ENCODE results near the gene PSMG4. TPM values are rescaled to one million over a fixed set of nuclear protein-coding genes. Genes with fewer than 3 reads are reported as not detected.

The PSMG4 gene
- total RNA-seq, 1 experiment from 2014 or later: 29.3 TPM

DNA sequence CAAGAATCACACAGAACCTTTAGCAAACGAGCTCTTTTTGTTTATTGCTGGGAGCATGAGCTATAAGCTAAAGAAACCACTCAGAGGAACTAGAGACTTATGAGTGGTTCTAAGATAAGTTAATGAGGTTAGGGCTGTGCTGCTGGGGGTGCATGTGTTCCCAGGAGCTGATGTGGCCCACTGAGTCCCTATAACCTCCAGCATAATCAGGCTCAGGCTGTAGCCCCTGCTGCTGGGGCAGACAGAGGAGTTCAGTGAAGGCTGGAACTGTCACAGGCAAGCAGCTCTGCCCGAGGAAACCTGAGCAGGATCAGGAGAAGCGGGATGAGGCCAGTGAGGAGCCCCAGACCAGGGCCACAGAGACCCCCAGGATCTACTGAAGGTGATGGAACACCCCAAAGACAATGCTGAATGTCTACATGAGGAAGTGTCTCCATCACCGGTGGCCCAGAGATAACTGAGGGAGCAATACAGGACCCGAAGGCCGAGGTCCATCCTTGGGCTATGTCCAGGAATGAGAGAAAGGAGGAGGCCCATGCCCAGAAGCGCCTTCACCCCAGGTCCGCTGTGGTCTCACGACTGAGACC lies 48.6 kb upstream of the PSMG4 start:
- Mint-ChIP-seq H3K9me3 (no peaks in the 10 kb centered on the region; a peak in 1 of 5 replicates), H3K4me1 (peaks cover 25 to 26% of the 10 kb centered on the region in 2 experiments), H3K4me3 (no peak overlapping the region), H3K36me3 (ENCODE audit: insufficient read depth in 1 of 3, low read depth in 3 of 3) (no peaks in the 10 kb centered on the region; a peak in 1 of 7 replicates), H3K27ac (no peak overlapping the region), H3K27me3 (ENCODE audit: low read depth) (peaks cover 2% of the 10 kb centered on the region; the same call in 1 of the 2 replicates)
- H3K23ac ChIP-seq (ENCODE audit: insufficient read length, low read depth, low read length): no peak overlapping the region
- H4K5ac ChIP-seq (ENCODE audit: insufficient read length, low read depth, low read length): no peak overlapping the region
- H3K56ac ChIP-seq (ENCODE audit: insufficient read length, low read depth, low read length): no peak overlapping the region
- H3K79me1 ChIP-seq (ENCODE audit: insufficient read depth, low read depth, low read length, poor library complexity, severe bottlenecking): no peaks in the 10 kb centered on the region
- no peaks in the 10 kb centered on the region for H3K79me2 ChIP-seq (ENCODE audit: insufficient read depth, low read length)
- no peak overlapping the region for H2AK5ac ChIP-seq (ENCODE audit: insufficient read length, low read length)
- no peak overlapping the region for H2BK120ac ChIP-seq (ENCODE audit: low read depth, low read length, poor library complexity, severe bottlenecking)
- no peak for DNase-seq
- no peak overlapping the region for H2BK20ac ChIP-seq (ENCODE audit: low read depth, low read length, poor library complexity, severe bottlenecking)
- H4K20me1 ChIP-seq (ENCODE audit: control insufficient read depth, insufficient read depth, insufficient read length): no peaks in the 10 kb centered on the region
- H3K27ac ChIP-seq (ENCODE audit: insufficient read length, low read depth, low read length): no peak overlapping the region
- no peaks in the 10 kb centered on the region for H3K9me3 ChIP-seq (ENCODE audit: control insufficient read depth, low read depth, low read length)
- WGBS (ENCODE audit: extremely low coverage, insufficient read length, low lambda C conversion rate): no CpG with 5 or more reads among the region's 9 CpGs
- TF ChIP-seq, protein P1, sequence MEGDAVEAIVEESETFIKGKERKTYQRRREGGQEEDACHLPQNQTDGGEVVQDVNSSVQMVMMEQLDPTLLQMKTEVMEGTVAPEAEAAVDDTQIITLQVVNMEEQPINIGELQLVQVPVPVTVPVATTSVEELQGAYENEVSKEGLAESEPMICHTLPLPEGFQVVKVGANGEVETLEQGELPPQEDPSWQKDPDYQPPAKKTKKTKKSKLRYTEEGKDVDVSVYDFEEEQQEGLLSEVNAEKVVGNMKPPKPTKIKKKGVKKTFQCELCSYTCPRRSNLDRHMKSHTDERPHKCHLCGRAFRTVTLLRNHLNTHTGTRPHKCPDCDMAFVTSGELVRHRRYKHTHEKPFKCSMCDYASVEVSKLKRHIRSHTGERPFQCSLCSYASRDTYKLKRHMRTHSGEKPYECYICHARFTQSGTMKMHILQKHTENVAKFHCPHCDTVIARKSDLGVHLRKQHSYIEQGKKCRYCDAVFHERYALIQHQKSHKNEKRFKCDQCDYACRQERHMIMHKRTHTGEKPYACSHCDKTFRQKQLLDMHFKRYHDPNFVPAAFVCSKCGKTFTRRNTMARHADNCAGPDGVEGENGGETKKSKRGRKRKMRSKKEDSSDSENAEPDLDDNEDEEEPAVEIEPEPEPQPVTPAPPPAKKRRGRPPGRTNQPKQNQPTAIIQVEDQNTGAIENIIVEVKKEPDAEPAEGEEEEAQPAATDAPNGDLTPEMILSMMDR (conservative IDR thresholded peaks at IDR 0.05): no peak
- H3K4ac ChIP-seq (ENCODE audit: low read depth, low read length): no peak overlapping the region
- peaks cover 5% of the 10 kb centered on the region; the same call in 1 of the 2 replicates for H3K4me1 ChIP-seq (ENCODE audit: insufficient read depth, low read length)
- H2BK12ac ChIP-seq (ENCODE audit: insufficient read length, low read depth, low read length): no peak overlapping the region
- no peaks in the 10 kb centered on the region for H3K23me2 ChIP-seq (ENCODE audit: insufficient read length, low read depth, low read length, poor library complexity, severe bottlenecking)
- H4K91ac ChIP-seq (ENCODE audit: insufficient read length, low read depth, low read length): no peak overlapping the region
- H3K9ac ChIP-seq (ENCODE audit: extremely low read depth, insufficient read length, low read length): no peak overlapping the region
- H3K27me3 ChIP-seq (ENCODE audit: insufficient read depth, low read length): 0 out of 2 replicates have a peak, but pooled peaks cover 2% of the 10 kb centered on the region
- H4K8ac ChIP-seq (replicated peaks; ENCODE audit: insufficient read length, low read depth, low read length): no peak overlapping the region
- no peak overlapping the region for H3K18ac ChIP-seq (ENCODE audit: insufficient read length, low read depth, low read length)
- no peak overlapping the region for H2AFZ ChIP-seq (ENCODE audit: low read length)
- H3K14ac ChIP-seq (ENCODE audit: insufficient read depth, low read length): no peak overlapping the region
- no peak overlapping the region for H3K4me2 ChIP-seq (ENCODE audit: insufficient read depth, insufficient read length, low read length)
- H2BK5ac ChIP-seq (ENCODE audit: insufficient read length, low read length): no peak overlapping the region
- H2BK15ac ChIP-seq (ENCODE audit: low read depth, low read length): no peak overlapping the region
- no peak overlapping the region for H3T11ph ChIP-seq (ENCODE audit: low read length)
